Mammary epithelial cell (primary cell): ENCODE results near the gene HOGA1.

Source experiments
- CTCF ChIP-seq, 2 donors: IDR thresholded peaks in 1 of 2; conservative IDR thresholded peaks in 1 of 2; 2 replicates each; pipeline ENCODE4 v1.5.1; 2011 to 2012; ENCODE audit warnings: inconsistent platforms in 2 of 2, low read length in 2 of 2, mild to moderate bottlenecking in 2 of 2, control low read depth in 1 of 2, low read depth in 1 of 2; ENCODE audit not compliant: insufficient read depth in 1 of 2; ENCODE audit errors: extremely low read depth in 1 of 2
- EZH2 ChIP-seq: IDR thresholded peaks from 2 replicates; pipeline ENCODE4 v1.6.1; 2012; ENCODE audit warnings: low read length, inconsistent platforms, borderline replicate concordance

- no peak for TF ChIP-seq CTCF (conservative IDR thresholded peaks at IDR 0.05 in 1 of 2, IDR thresholded peaks at IDR 0.05 in 1 of 2; ENCODE audit: extremely low read depth in 1 of 2, insufficient read depth in 1 of 2, low read depth in 1 of 2, low read length in 2 of 2)
- TF ChIP-seq EZH2: no peak
Measured at GRCh38 chr10:97542169-97543024, 41.8 kb upstream of the HOGA1 start.
